Kidney (tissue), 14 donors: ENCODE measurements around the gene LBHD2. TPM values are rescaled to one million over a fixed set of nuclear protein-coding genes. Genes with fewer than 3 reads are reported as not detected.
A peak's percentile ranks its signal among the peaks of the same experiment; 100 is the strongest.
"Not testable (repeated sequence)": the region's sequence is repeated elsewhere in the genome, so short reads cannot be mapped to it uniquely, and the experiment has no call there.

Experiments
- DNase-seq, 5 donors: peaks; one replicate each; pipeline ENCODE4 v3.0.0-alpha.2; 2013 to 2020
- FAIRE-seq: peaks from 2 replicates; lab custom pipeline; 2012; peaks lifted over from hg19 to GRCh38; lab: Jason Lieb, UNC
- H3K27ac ChIP-seq, 2 donors: one replicate each; pipeline ENCODE4 v1.7.0; 2013; ENCODE audit warnings: low read depth in 2 of 2, low read length in 2 of 2, inconsistent platforms in 1 of 2
- H3K27me3 ChIP-seq: one replicate; pipeline ENCODE4 v1.7.1; 2013; ENCODE audit warnings: low read length, inconsistent platforms; ENCODE audit not compliant: control insufficient read depth, insufficient read depth
- H3K36me3 ChIP-seq, 3 donors: one replicate each; pipeline versions ENCODE4 v1.7.0 to v1.7.1; 2013; ENCODE audit warnings: low read length in 3 of 3, control low read depth in 1 of 3, inconsistent platforms in 1 of 3; ENCODE audit not compliant: insufficient read depth in 3 of 3, control insufficient read depth in 2 of 3
- H3K4me1 ChIP-seq, 3 donors: one replicate each; pipeline versions ENCODE4 v1.7.0 to v1.7.1; 2013; ENCODE audit warnings: low read length in 3 of 3, inconsistent platforms in 1 of 3, low read depth in 1 of 3; ENCODE audit not compliant: control insufficient read depth in 2 of 3, insufficient read depth in 2 of 3
- H3K4me3 ChIP-seq, 3 donors: one replicate each; pipeline versions ENCODE4 v1.7.0 to v1.8.1; 2013; ENCODE audit warnings: low read length in 3 of 3, control low read depth in 1 of 3, inconsistent platforms in 1 of 3
- H3K9ac ChIP-seq, 3 donors: one replicate each; pipeline versions ENCODE4 v1.7.0 to v1.7.1; 2013; ENCODE audit warnings: low read length in 3 of 3, control low read depth in 1 of 3, inconsistent platforms in 1 of 3
- H3K9me3 ChIP-seq, 3 donors: one replicate each; pipeline versions ENCODE4 v1.7.0 to v1.7.1; 2013; ENCODE audit warnings: low read length in 3 of 3, control low read depth in 1 of 3, inconsistent platforms in 1 of 3; ENCODE audit not compliant: control insufficient read depth in 2 of 3, insufficient read depth in 1 of 3
- CTCF ChIP-seq: IDR thresholded peaks from 3 replicates; pipeline ENCODE4 v1.5.1; 2012; ENCODE audit warnings: mild to moderate bottlenecking, moderate library complexity, borderline replicate concordance; ENCODE audit not compliant: insufficient read depth; ENCODE audit errors: extremely low read depth
- intact Hi-C: fragments of 100-400 bp; cut with DNase I; formaldehyde crosslinking; loops from one replicate; pipeline ENCODE4 v1.11.1; 2022
- polyA plus RNA-seq: library from polyadenylated mRNA; stranded (reverse); fragments of 350-450 nt; fragmentation: Illumina TruSeq; extraction: RNeasy Lipid Tissue Mini Kit (QIAGEN cat#74804); gene quantifications from one replicate; pipeline ENCODE4 v1.2.3, GENCODE V29; 2014; ENCODE audit warnings: low read depth, low replicate concordance; ENCODE audit not compliant: insufficient read depth
- total RNA-seq: library from RNA; stranded (reverse); fragmentation: NEBNext Ultra II Directional; extraction: Animal tissue kit (Norgen Biotek cat#: 25700); gene quantifications from one replicate; pipeline ENCODE4 v1.2.1, GENCODE V29; 2021
- donor health status: control.
- donor health status: control.
- donor health status: control.
- donor health status: control.
- donor health status: control.
- donor health status: DM: yes; HTN: yes; CAD: no.
- donor health status: Normal renal cell carcinoma (clear cell type).

LBHD2 gene
- total and polyA plus RNA-seq, 2 donors from 2014 or later, result 0.82 TPM; not detected in 1

- H3K27me3 ChIP-seq, result no peaks in the 10 kb centered on the region
- H3K4me3 ChIP-seq, result no peak overlapping the region
- intact Hi-C loops, result no loop called here
- TF ChIP-seq CTCF, result no peak
- no peak overlapping the region for H3K9ac ChIP-seq
- no peak overlapping the region for H3K27ac ChIP-seq
- DNase-seq, result no peak
- no peak for FAIRE-seq
- no peaks in the 10 kb centered on the region for H3K9me3 ChIP-seq
- H3K36me3 ChIP-seq, result no peaks in the 10 kb centered on the region
- peaks cover 0 to 19% (median 13%) of the 10 kb centered on the region in 3 donors for H3K4me1 ChIP-seq
Measured at GRCh38 chr14:103113774-103114173, 29.8 kb downstream of the LBHD2 start.

- H3K36me3 ChIP-seq, intact Hi-C loops, FAIRE-seq, H3K27me3 ChIP-seq, H3K9me3 ChIP-seq, DNase-seq: not testable (repeated sequence)
- peak overlapping the region in 1 of 3 donors; percentile 34 for H3K9ac ChIP-seq
- peak overlapping the region in 1 of 3 donors; percentile 36 for H3K4me3 ChIP-seq
- H3K27ac ChIP-seq, result peak overlapping the region in 1 of 2 donors; percentile 54
- peaks cover 0 to 22% (median 13%) of the 10 kb centered on the region in 3 donors for H3K4me1 ChIP-seq
Measured at GRCh38 chr14:103115086-103115679, 31.2 kb downstream of the LBHD2 start.

- no peaks in the 10 kb centered on the region for H3K9me3 ChIP-seq
- no peak overlapping the region for H3K27ac ChIP-seq
- no peak overlapping the region for H3K9ac ChIP-seq
- DNase-seq (no peak), FAIRE-seq (no peak)
- no peaks in the 10 kb centered on the region for H3K27me3 ChIP-seq
- no peak for TF ChIP-seq CTCF
- intact Hi-C loops, result no loop called here
- H3K4me3 ChIP-seq, result no peak overlapping the region
- H3K36me3 ChIP-seq, result no peaks in the 10 kb centered on the region
- H3K4me1 ChIP-seq, result peaks cover 0 to 15% (median 8%) of the 10 kb centered on the region in 3 donors
Measured at GRCh38 chr14:103115845-103116572, 32.0 kb downstream of the LBHD2 start.

- FAIRE-seq (no peak), DNase-seq (peak in 2 of 5 donors; percentile 54 to 70)
- H3K27me3 ChIP-seq, result no peaks in the 10 kb centered on the region
- TF ChIP-seq CTCF, result no peak
- peaks cover 0 to 17% (median 13%) of the 10 kb centered on the region in 3 donors for H3K4me1 ChIP-seq
- no peak overlapping the region for H3K27ac ChIP-seq
- H3K9ac ChIP-seq, result no peak overlapping the region
- no peaks in the 10 kb centered on the region for H3K9me3 ChIP-seq
- intact Hi-C loops, result no loop called here
- H3K4me3 ChIP-seq, result no peak overlapping the region
- no peaks in the 10 kb centered on the region for H3K36me3 ChIP-seq
Measured at GRCh38 chr14:103116636-103117035, 32.6 kb downstream of the LBHD2 start.

- H3K4me1 ChIP-seq, result peaks cover 0 to 23% (median 19%) of the 10 kb centered on the region in 3 donors
- H3K27me3 ChIP-seq, FAIRE-seq, intact Hi-C loops, H3K36me3 ChIP-seq, H3K4me3 ChIP-seq, H3K27ac ChIP-seq, H3K9ac ChIP-seq, H3K9me3 ChIP-seq, DNase-seq: not testable (repeated sequence)
Measured at GRCh38 chr14:103117499-103117898, 33.5 kb downstream of the LBHD2 start.
